HFFc6 (cell line): Measurements from ENCODE around the gene TYRO3. TPM values are rescaled to one million over a fixed set of nuclear protein-coding genes. Genes with fewer than 3 reads are reported as not detected.
A peak's percentile ranks its signal among the peaks of the same experiment; 100 is the strongest.

ENCODE experiments used
- DNase-seq: peaks from one replicate; pipeline ENCODE4 v3.0.0-alpha.2; 2018
- H3K27ac Mint-ChIP-seq: 2 replicates; pipeline ENCODE4 v1.8.0; 2020; ENCODE audit warnings: mild to moderate bottlenecking, mixed read lengths
- H3K27me3 Mint-ChIP-seq: 2 replicates; pipeline ENCODE4 v1.8.0; 2021; ENCODE audit warnings: mild to moderate bottlenecking, moderate library complexity, mixed read lengths; ENCODE audit not compliant: insufficient read depth
- H3K36me3 Mint-ChIP-seq: 2 replicates; pipeline ENCODE4 v1.8.0; 2021; ENCODE audit warnings: low read depth, mixed read lengths
- H3K4me1 Mint-ChIP-seq: 2 replicates; pipeline ENCODE4 v1.8.0; 2020; ENCODE audit warnings: low read depth, mixed read lengths
- H3K4me3 Mint-ChIP-seq: 2 replicates; pipeline ENCODE4 v1.8.0; 2020; ENCODE audit warnings: mild to moderate bottlenecking, moderate library complexity, mixed read lengths
- H3K9me3 Mint-ChIP-seq: 2 replicates; pipeline ENCODE4 v1.8.0; 2020; ENCODE audit warnings: mild to moderate bottlenecking, mixed read lengths
- CTCF ChIP-seq: fragments of 200-600 bp; sonication (generic); IDR thresholded peaks from 2 replicates; pipeline ENCODE4 v1.5.0; 2021; ENCODE audit warnings: antibody characterized with exemption, mild to moderate bottlenecking
- total RNA-seq, 6 experiments: library from RNA; stranded (reverse); fragmentation: NEBNext Ultra II Directional; extraction: Animal tissue kit (Norgen Biotek cat#: 25700); gene quantifications; 2 replicates in 1 of 6; 3 replicates in 5 of 6; pipeline ENCODE4 v1.2.3, GENCODE V29; 2021

TYRO3 gene
- total RNA-seq, 6 experiments from 2014 or later = 16.6 to 27.6 (median 21.9) TPM

GRCh38 chr15:41554343-41554742 lies 4.7 kb upstream of the TYRO3 start:
- DNase-seq = no peak

GRCh38 chr15:41554915-41555314 lies 4.1 kb upstream of the TYRO3 start:
- Mint-ChIP-seq H3K27ac (no peak overlapping the region), H3K27me3 (peaks cover 1% of the 10 kb centered on the region; the same call in 1 of the 2 replicates), H3K36me3 (no peaks in the 10 kb centered on the region), H3K4me3 (no peak overlapping the region), H3K4me1 (peaks cover 30% of the 10 kb centered on the region), H3K9me3 (no peaks in the 10 kb centered on the region)
- TF ChIP-seq CTCF = no peak
- no peak for DNase-seq

More at GRCh38 chr15:41554343-41554742, 4.7 kb upstream of the TYRO3 start:
- TF ChIP-seq CTCF = no peak
- H3K36me3 Mint-ChIP-seq = no peaks in the 10 kb centered on the region
- no peaks in the 10 kb centered on the region for H3K9me3 Mint-ChIP-seq
- H3K4me1 Mint-ChIP-seq = peaks cover 26% of the 10 kb centered on the region
- H3K27ac Mint-ChIP-seq = no peak overlapping the region
- peaks cover 1% of the 10 kb centered on the region; the same call in 1 of the 2 replicates for H3K27me3 Mint-ChIP-seq
- no peak overlapping the region for H3K4me3 Mint-ChIP-seq

- Mint-ChIP-seq H3K4me1 (peaks cover 38% of the 10 kb centered on the region), H3K27ac (no peak overlapping the region), H3K9me3 (no peaks in the 10 kb centered on the region), H3K4me3 (no peak overlapping the region), H3K27me3 (peaks cover 1% of the 10 kb centered on the region; the same call in 1 of the 2 replicates), H3K36me3 (no peaks in the 10 kb centered on the region)
- no peak for TF ChIP-seq CTCF
- no peak for DNase-seq
These were observed 2.3 kb upstream of the TYRO3 start for GRCh38 chr15:41556677-41557076.

GRCh38 chr15:41557673-41558399 lies 1.2 kb upstream of the TYRO3 start:
- DNase-seq = peak; percentile 56
- H3K4me1 Mint-ChIP-seq = peaks cover 38% of the 10 kb centered on the region
- H3K4me3 Mint-ChIP-seq = peak overlapping the region; percentile 87
- peaks cover 1% of the 10 kb centered on the region; the same call in 1 of the 2 replicates for H3K27me3 Mint-ChIP-seq
- no peaks in the 10 kb centered on the region for H3K9me3 Mint-ChIP-seq
- peak overlapping the region; percentile 69 for H3K27ac Mint-ChIP-seq
- no peaks in the 10 kb centered on the region for H3K36me3 Mint-ChIP-seq
- TF ChIP-seq CTCF = peak; percentile 91

- Mint-ChIP-seq H3K4me1 (peaks cover 31% of the 10 kb centered on the region), H3K27me3 (peaks cover 1% of the 10 kb centered on the region; the same call in 1 of the 2 replicates), H3K4me3 (peak overlapping the region; percentile 88), H3K36me3 (no peaks in the 10 kb centered on the region), H3K9me3 (no peaks in the 10 kb centered on the region), H3K27ac (peak overlapping the region; percentile 31; the same call in 1 of the 2 replicates)
- TF ChIP-seq CTCF = no peak
- no peak for DNase-seq
These were observed 299 bp downstream of the TYRO3 start for GRCh38 chr15:41559239-41559782.
